Measurements from ENCODE around the gene SNX21. TPM values are rescaled to one million over a fixed set of nuclear protein-coding genes. Genes with fewer than 3 reads are reported as not detected.

SNX21 gene
- total RNA-seq, 1 donor from 2014 or later = 24.1 TPM

DNA sequence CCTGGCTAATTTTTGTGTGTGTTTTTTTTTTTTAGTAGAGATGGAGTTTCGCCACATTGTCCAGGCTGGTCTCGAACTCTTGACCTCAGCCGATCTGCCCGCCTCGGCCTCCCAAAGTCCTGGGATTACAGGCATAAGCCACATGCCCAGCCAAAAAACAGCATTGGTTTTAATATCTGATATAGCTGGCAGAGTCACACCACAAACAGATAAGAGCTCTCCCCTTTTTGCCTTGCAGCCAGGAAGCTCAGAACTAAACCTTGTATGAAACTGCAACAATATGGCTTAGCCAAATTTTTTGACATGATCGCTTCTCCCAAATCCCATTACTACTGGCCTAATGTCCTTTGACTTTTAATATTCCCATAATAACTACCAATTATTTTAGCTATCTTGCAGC lies 18.7 kb downstream of the SNX21 start:
- Histone ChIP-seq H3K36me3 (peaks cover 45% of the 10 kb centered on the region), H3K27me3 (ENCODE audit: low read depth) (no peaks in the 10 kb centered on the region), H3K4me1 (peaks cover 18% of the 10 kb centered on the region), H3K27ac (no peak overlapping the region), H3K9me3 (no peaks in the 10 kb centered on the region), H3K4me3 (no peak overlapping the region)
- ATAC-seq (no peak), DNase-seq (no peak)
- intact Hi-C loops (cut with DNase I) = no loop called here
- TF ChIP-seq, protein P1, sequence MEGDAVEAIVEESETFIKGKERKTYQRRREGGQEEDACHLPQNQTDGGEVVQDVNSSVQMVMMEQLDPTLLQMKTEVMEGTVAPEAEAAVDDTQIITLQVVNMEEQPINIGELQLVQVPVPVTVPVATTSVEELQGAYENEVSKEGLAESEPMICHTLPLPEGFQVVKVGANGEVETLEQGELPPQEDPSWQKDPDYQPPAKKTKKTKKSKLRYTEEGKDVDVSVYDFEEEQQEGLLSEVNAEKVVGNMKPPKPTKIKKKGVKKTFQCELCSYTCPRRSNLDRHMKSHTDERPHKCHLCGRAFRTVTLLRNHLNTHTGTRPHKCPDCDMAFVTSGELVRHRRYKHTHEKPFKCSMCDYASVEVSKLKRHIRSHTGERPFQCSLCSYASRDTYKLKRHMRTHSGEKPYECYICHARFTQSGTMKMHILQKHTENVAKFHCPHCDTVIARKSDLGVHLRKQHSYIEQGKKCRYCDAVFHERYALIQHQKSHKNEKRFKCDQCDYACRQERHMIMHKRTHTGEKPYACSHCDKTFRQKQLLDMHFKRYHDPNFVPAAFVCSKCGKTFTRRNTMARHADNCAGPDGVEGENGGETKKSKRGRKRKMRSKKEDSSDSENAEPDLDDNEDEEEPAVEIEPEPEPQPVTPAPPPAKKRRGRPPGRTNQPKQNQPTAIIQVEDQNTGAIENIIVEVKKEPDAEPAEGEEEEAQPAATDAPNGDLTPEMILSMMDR (IDR thresholded peaks at IDR 0.05) = no peak

DNA sequence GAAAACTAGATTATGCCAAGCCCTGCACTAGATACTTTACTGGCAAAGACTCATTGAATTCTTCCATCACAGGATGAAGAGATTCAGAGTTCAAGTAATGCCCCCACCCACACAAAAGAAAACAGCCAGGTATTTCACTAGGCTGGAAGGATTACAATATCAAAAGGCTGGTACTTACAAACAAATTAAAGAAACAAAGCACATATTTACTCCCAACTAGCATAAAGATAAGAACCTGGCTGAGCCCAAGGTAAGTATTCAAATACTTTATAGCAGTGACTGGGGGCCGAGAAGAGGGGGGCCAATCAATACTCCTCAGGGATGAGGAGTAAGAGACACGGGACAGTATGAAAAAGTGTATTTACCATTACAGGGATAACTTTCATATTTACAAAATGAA lies 19.9 kb downstream of the SNX21 start:
- Histone ChIP-seq H3K4me3 (no peak overlapping the region), H3K4me1 (peaks cover 25% of the 10 kb centered on the region), H3K36me3 (peaks cover 33% of the 10 kb centered on the region), H3K9me3 (no peaks in the 10 kb centered on the region), H3K27me3 (ENCODE audit: low read depth) (no peaks in the 10 kb centered on the region), H3K27ac (no peak overlapping the region)
- ATAC-seq (no peak), DNase-seq (no peak)
- intact Hi-C loops (cut with DNase I) = no loop called here
- TF ChIP-seq, protein P1 (IDR thresholded peaks at IDR 0.05) = no peak

DNA sequence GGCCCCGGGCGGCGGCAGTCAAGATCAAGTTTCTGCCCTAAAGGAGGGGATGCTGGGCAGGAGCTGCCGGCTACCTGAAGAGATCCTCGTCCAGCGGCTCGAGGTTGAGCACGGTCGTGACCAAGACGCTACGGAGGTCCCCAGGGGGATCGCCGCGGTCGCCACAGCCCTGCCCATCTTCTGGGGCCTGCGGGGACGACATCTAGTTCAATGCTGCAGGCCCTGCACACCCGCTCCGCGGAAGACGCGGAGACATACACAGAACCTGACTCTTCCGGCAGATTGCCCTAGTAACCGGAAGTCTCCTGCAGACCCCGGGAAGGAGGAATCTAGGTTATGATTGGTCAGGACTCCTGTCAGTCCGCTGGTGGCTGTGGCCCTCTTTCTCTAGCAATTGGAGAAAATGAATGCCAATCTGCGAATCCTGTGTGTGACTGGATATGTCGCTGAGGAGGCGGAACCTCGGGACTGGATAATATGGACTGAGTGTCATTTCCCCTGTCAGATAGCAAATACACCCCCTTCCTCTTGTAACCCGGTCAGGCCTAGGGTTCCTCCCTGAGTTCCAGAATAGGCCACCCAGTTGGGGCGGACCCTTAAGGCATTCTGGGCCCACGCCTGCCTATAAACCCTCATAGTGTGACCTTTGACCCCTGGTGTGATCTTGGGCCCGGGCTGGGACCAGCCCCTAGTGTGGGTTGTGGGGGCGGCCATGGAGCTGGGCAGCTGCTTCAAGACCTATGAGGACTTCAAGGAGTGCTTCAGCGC lies 23.7 kb downstream of the SNX21 start, which contains the start of the genes ACOT8 and ZSWIM3:
Gene ACOT8 (minus strand): TSS at position 279 of the 768 bp plus-strand sequence. CDS start 77 bp downstream, at position 202.
Gene ZSWIM3 (plus strand): TSS at position 501 of the 768 bp plus-strand sequence. CDS start 212 bp downstream, at position 713.
- H3K27ac ChIP-seq = peak within 1 kb of the TSS; percentile 85
- peaks cover 16% of the 10 kb centered on the region for H3K36me3 ChIP-seq
- ATAC-seq (peak; percentile 99), DNase-seq (peak; percentile 92)
- no peaks in the 10 kb centered on the region for H3K27me3 ChIP-seq (ENCODE audit: low read depth)
- no peaks in the 10 kb centered on the region for H3K9me3 ChIP-seq
- intact Hi-C loops (cut with DNase I) = no loop called here
- H3K4me3 ChIP-seq = peak within 1 kb of the TSS; percentile 86
- TF ChIP-seq, protein P1 (IDR thresholded peaks at IDR 0.05) = no peak
- peaks cover 26% of the 10 kb centered on the region for H3K4me1 ChIP-seq

DNA sequence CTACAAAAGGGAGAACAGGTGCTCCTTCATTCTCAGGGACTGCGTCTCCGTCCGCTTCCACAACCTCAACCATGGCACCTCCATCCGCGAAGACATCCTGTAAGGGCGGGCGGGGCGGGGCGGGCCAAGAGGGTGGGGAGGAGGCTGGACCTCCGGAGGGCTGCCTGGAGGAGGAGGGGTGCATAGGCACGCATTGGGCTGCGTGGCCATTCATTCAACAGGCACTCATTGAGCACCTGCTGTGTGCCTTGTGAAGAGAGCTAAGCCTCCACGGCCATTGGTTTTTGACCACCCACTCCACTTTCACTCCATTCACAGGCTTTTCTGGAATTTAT lies 24.2 kb downstream of the SNX21 start:
- Histone ChIP-seq H3K9me3 (no peaks in the 10 kb centered on the region), H3K4me3 (peak overlapping the region; percentile 86), H3K27me3 (ENCODE audit: low read depth) (no peaks in the 10 kb centered on the region), H3K4me1 (peaks cover 26% of the 10 kb centered on the region), H3K36me3 (peaks cover 11% of the 10 kb centered on the region), H3K27ac (peak overlapping the region; percentile 85)
- DNase-seq (no peak), ATAC-seq (peak; percentile 27 to 29)
- TF ChIP-seq, protein P1 (IDR thresholded peaks at IDR 0.05) = no peak
- intact Hi-C loops (cut with DNase I) = no loop called here

DNA sequence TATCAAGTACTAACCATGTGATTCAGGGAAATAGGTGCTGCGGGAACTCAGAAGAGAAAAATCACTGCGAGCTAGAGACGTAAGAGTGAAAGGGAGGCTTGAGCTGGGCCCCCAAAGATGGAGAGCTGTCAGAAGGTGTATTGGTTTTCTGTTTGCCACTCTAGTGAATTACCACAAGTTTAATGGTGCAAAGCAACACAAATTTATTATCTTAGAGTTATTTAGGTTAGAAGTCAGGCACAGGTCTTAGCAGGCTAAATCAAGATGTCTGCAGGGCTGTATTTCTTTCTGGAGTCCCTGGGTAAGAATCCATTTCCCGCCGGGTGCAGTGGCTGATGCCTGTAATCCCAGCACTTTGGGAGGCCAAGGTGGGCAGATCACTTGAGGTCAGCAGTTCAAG lies 26.3 kb downstream of the SNX21 start:
- TF ChIP-seq, protein P1 (IDR thresholded peaks at IDR 0.05) = no peak
- DNase-seq (no peak), ATAC-seq (no peak)
- no peaks in the 10 kb centered on the region for H3K27me3 ChIP-seq (ENCODE audit: low read depth)
- H3K9me3 ChIP-seq = no peaks in the 10 kb centered on the region
- intact Hi-C loops (cut with DNase I) = no loop called here
- peaks cover 26% of the 10 kb centered on the region for H3K4me1 ChIP-seq
- H3K36me3 ChIP-seq = peaks cover 1% of the 10 kb centered on the region
- no peak overlapping the region for H3K4me3 ChIP-seq
- H3K27ac ChIP-seq = no peak overlapping the region
